ENCODE measurements around the gene ZBP1.

The ZBP1 gene

GRCh38 chr20:57622579-57623381, 2.6 kb upstream of the ZBP1 start:
- TF ChIP-seq L3MBTL2 (conservative IDR thresholded peaks at IDR 0.05), result no peak
- no peak for TF ChIP-seq SP1 (IDR thresholded peaks at IDR 0.05)
- no peak for TF ChIP-seq FOXK2 (IDR thresholded peaks at IDR 0.05)
- no peak for TF ChIP-seq ELF4 (IDR thresholded peaks at IDR 0.05)
- no peak for TF ChIP-seq SUZ12 (IDR thresholded peaks at IDR 0.05)
- TF ChIP-seq FOXM1 (IDR thresholded peaks at IDR 0.05; ENCODE audit: borderline replicate concordance), result no peak
- no peak for TF ChIP-seq PKNOX1 (IDR thresholded peaks at IDR 0.05)
- TF ChIP-seq NFRKB (IDR thresholded peaks at IDR 0.05), result no peak
- no peak for TF ChIP-seq CTBP1 (IDR thresholded peaks at IDR 0.05; ENCODE audit: borderline replicate concordance)
- no peak for TF ChIP-seq TARDBP (IDR thresholded peaks at IDR 0.05)
- no peak for TF ChIP-seq ZNF384 (IDR thresholded peaks at IDR 0.05)
- no peak for TF ChIP-seq ARNT (IDR thresholded peaks at IDR 0.05)
- TF ChIP-seq HDGF (IDR thresholded peaks at IDR 0.05; ENCODE audit: borderline replicate concordance), result no peak
- TF ChIP-seq LEF1 (IDR thresholded peaks at IDR 0.05; ENCODE audit: borderline replicate concordance), result no peak
- no peak for TF ChIP-seq BHLHE40 (IDR thresholded peaks at IDR 0.05; ENCODE audit: borderline replicate concordance)
- TF ChIP-seq FOXA1 (IDR thresholded peaks at IDR 0.05), result no peak
- peak; percentile 71 for DNase-seq (ENCODE audit: extremely low spot score)
- ChIA-PET POLR2A (no interaction called here), CTCF (interaction anchor here (0.6 to 0.9 kb wide), 4 partner anchors 25 to 465 kb away, joined by 3 to 4 read pairs (median 4); no protein-coding TSS in a partner anchor)

- no peak for DNase-seq (ENCODE audit: extremely low spot score)
- CTCF ChIA-PET, result interaction anchor here (0.9 kb wide), 1 partner anchor 32 kb away, joined by 3 read pairs; no protein-coding TSS in a partner anchor
- TF ChIP-seq ARNT (IDR thresholded peaks at IDR 0.05) (no peak), BHLHE40 (IDR thresholded peaks at IDR 0.05; ENCODE audit: borderline replicate concordance) (no peak), L3MBTL2 (conservative IDR thresholded peaks at IDR 0.05) (no peak), CTBP1 (IDR thresholded peaks at IDR 0.05; ENCODE audit: borderline replicate concordance) (no peak), TARDBP (IDR thresholded peaks at IDR 0.05) (no peak), FOXK2 (IDR thresholded peaks at IDR 0.05) (no peak), ZNF384 (IDR thresholded peaks at IDR 0.05) (no peak)
- POLR2A ChIA-PET, result no interaction called here
Observed at GRCh38 chr20:57622201-57622570, 2.0 kb upstream of the ZBP1 start.

GRCh38 chr20:57621421-57622200, 1.4 kb upstream of the ZBP1 start:
- no peak for TF ChIP-seq ARNT (IDR thresholded peaks at IDR 0.05)
- no peak for TF ChIP-seq FOXA1 (IDR thresholded peaks at IDR 0.05)
- TF ChIP-seq TARDBP (IDR thresholded peaks at IDR 0.05), result no peak
- no peak for TF ChIP-seq PKNOX1 (IDR thresholded peaks at IDR 0.05)
- TF ChIP-seq FOXM1 (IDR thresholded peaks at IDR 0.05; ENCODE audit: borderline replicate concordance), result no peak
- TF ChIP-seq CTBP1 (IDR thresholded peaks at IDR 0.05; ENCODE audit: borderline replicate concordance), result no peak
- TF ChIP-seq L3MBTL2 (conservative IDR thresholded peaks at IDR 0.05), result no peak
- TF ChIP-seq ZNF384 (IDR thresholded peaks at IDR 0.05), result no peak
- no peak for TF ChIP-seq ELF4 (IDR thresholded peaks at IDR 0.05)
- no peak for TF ChIP-seq SP1 (IDR thresholded peaks at IDR 0.05)
- no peak for TF ChIP-seq SUZ12 (IDR thresholded peaks at IDR 0.05)
- no peak for DNase-seq (ENCODE audit: extremely low spot score)
- ChIA-PET CTCF (no interaction called here), POLR2A (no interaction called here)

GRCh38 chr20:57620999-57621398, 773 bp upstream of the ZBP1 start:
- no peak for TF ChIP-seq NFRKB (IDR thresholded peaks at IDR 0.05)
- TF ChIP-seq LEF1 (IDR thresholded peaks at IDR 0.05; ENCODE audit: borderline replicate concordance), result no peak
- TF ChIP-seq ARNT (IDR thresholded peaks at IDR 0.05), result no peak
- no peak for TF ChIP-seq FOXM1 (IDR thresholded peaks at IDR 0.05; ENCODE audit: borderline replicate concordance)
- TF ChIP-seq CTBP1 (IDR thresholded peaks at IDR 0.05; ENCODE audit: borderline replicate concordance), result no peak
- TF ChIP-seq SP1 (IDR thresholded peaks at IDR 0.05), result no peak
- no peak for TF ChIP-seq PKNOX1 (IDR thresholded peaks at IDR 0.05)
- no peak for TF ChIP-seq FOXA1 (IDR thresholded peaks at IDR 0.05)
- TF ChIP-seq ELF4 (IDR thresholded peaks at IDR 0.05), result no peak
- TF ChIP-seq L3MBTL2 (conservative IDR thresholded peaks at IDR 0.05), result no peak
- TF ChIP-seq SUZ12 (IDR thresholded peaks at IDR 0.05), result no peak
- no peak for TF ChIP-seq FOXK2 (IDR thresholded peaks at IDR 0.05)
- no peak for TF ChIP-seq ZNF384 (IDR thresholded peaks at IDR 0.05)
- TF ChIP-seq HDGF (IDR thresholded peaks at IDR 0.05; ENCODE audit: borderline replicate concordance), result no peak
- no peak for TF ChIP-seq BHLHE40 (IDR thresholded peaks at IDR 0.05; ENCODE audit: borderline replicate concordance)
- TF ChIP-seq TARDBP (IDR thresholded peaks at IDR 0.05), result no peak
- ChIA-PET POLR2A (no interaction called here), CTCF (no interaction called here)
- no peak for DNase-seq (ENCODE audit: extremely low spot score)

- POLR2A ChIA-PET, result no interaction called here
- no peak for TF ChIP-seq L3MBTL2 (conservative IDR thresholded peaks at IDR 0.05)
- TF ChIP-seq HDGF (IDR thresholded peaks at IDR 0.05; ENCODE audit: borderline replicate concordance), result no peak
- TF ChIP-seq CTBP1 (IDR thresholded peaks at IDR 0.05; ENCODE audit: borderline replicate concordance), result no peak
- no peak for TF ChIP-seq SP1 (IDR thresholded peaks at IDR 0.05)
- TF ChIP-seq FOXM1 (IDR thresholded peaks at IDR 0.05; ENCODE audit: borderline replicate concordance), result no peak
- TF ChIP-seq FOXK2 (IDR thresholded peaks at IDR 0.05), result no peak
- no peak for TF ChIP-seq FOXA1 (IDR thresholded peaks at IDR 0.05)
- TF ChIP-seq BHLHE40 (IDR thresholded peaks at IDR 0.05; ENCODE audit: borderline replicate concordance), result no peak
- no peak for DNase-seq (ENCODE audit: extremely low spot score)
- CTCF ChIA-PET, result no interaction called here
Observed at GRCh38 chr20:57619051-57619831, 985 bp downstream of the ZBP1 start.

All from HEK293T (cell line).